IPS-NIHi7 (cell line): ENCODE results near the gene SH3BGRL3.
"Not testable (repeated sequence)": the region's sequence is repeated elsewhere in the genome, so short reads cannot be mapped to it uniquely, and the experiment has no call there.

Experiments used
- DNase-seq: peaks from one replicate; pipeline ENCODE4 v3.0.0; 2012; ENCODE audit warnings: mixed read lengths; ENCODE audit errors: extremely low spot score

SH3BGRL3 gene

DNA sequence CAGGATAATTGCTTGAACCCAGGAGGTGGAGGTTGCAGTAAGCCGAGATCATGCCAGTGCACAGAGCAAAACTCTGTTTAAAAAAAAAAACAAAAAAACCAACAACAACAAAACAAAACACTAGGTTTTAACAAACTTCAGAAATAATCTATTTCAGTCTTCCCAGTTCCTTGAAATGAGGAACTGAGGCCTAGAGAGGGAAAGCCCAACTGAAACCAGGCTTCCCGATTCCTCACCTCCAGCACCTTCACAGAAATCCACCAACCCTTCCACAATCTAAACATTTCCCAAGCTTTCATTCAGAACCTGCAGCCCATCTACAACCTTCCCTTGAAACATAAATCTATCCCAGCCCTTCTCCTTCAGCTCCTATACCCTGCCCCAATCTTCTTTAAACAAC lies 37.3 kb downstream of the SH3BGRL3 start:
- no peak for DNase-seq

DNA sequence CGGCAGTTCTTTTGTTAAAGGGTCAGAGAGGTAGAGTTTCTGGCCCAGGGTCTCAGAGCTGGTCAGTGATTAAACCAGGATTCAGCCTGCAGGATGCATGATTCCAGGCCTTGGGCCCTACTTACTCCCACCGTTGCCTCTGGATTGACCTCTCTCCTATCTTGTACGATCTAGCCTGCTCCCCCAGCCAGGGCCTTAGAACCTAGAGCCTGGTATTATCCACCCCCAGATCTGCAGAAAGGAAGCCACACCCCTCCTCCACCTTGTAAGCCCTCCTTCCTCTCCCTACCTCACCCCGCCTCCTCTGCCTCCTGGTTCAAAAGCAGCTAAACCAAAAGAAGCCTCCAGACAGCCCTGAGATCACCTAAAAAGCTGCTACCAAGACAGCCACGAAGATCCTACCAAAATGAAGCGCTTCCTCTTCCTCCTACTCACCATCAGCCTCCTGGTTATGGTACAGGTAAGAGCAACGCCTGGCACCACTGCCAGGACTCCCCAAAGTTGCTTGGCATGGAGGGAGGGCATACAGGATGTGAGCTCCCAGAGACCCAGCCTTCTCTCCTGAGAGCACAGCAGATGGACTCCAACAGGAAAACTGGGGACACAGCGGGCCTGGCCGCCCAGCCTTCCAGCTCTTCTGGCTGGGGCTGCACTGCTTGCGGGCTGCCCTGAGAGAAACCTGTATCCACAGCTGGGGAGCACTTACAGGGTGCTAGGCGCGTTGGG lies 37.9 kb downstream of the SH3BGRL3 start, which contains the start of gene CD52:
Gene CD52 (plus strand): TSS at position 347 of the 726 bp plus-strand sequence. CDS start 60 bp downstream, at position 407.
- peak; percentile 77 for DNase-seq

DNA sequence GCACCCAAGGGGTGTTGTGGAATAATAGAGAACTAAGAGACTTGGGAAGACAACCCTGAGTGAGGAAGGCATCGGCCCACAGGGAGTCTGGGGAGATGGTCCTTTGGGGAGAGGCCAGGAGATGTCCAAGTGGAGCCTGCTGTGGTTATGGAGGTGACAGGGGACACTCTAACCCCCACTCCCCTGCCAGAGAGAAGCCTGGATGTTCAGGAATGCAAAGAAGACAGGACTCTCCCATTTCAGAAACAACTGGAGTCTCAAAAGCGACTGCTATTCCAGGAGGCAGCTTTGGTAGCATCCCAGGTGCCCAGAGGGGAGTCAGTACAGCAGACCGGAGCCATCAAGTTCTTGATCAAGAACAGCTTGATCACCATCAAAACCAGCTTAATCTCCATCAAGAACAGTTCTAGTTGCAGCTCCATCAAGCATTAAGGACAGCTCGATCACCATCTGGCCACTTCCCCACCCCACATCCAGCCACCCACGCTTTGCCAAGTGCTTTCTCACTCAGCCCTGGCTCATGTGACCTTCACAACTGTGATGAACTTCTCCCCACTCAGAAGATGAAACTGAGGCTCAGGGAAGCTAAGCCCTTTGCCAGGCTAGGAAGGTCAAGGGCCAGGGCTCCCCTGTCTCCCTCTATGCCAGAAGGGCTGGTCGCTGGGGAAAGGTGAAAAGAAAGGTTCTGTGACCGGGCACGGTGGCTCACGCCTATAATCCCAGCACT lies 38.6 kb downstream of the SH3BGRL3 start:
- no peak for DNase-seq

DNA sequence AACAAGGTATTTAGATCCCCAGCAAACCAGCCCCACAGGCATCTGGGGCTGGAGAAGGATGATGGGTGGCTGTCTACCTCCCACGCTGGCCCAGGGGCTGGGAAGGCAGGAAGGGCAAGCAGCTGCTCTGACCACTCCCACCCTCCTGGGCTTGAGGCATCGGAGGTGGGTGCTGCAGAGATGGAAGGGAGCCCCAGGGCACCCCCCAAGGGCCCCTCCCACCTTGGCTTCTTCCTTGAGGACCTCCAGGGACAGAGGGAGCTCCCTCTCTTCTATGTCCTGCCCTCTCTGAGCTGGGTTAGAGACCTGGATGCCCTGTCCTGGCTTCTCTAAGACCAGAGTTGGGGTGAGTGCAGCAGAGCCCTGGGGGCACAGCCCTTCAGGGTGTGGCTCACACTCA lies 41.0 kb downstream of the SH3BGRL3 start:
- DNase-seq = no peak

DNA sequence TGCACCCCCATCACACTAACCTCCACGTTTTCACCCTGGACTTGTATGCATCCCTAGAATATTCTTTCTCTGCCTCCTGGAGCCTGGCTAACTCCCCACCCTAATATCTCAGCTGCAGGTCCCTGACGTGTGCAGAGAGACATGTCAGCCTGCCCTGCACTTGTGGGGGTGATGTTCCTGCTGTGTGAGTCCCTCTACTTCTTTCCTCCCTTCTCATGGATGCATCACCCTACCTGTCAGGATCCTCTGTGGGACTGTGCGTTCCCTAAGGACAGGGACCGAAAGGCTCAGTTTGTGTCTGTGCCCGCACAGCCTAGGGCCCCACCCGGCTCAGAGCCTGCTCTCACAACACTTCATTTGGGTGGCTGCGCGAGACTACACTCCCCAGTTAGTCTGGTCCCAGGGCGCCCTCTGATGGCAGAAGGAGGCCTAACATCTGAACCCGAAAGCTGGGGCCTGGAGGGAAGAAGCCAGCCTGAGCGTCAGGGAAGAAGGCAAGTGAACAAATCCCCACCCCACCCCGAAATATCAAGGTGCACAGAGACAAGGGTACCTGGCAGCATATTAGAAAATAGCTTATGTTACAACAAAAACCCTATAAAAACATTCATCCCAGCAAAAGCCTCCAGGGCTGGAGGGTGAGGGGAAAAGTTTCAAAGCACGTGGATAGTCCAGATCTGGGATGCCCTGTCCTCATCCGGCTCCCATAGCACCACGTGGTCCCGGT lies 41.6 kb downstream of the SH3BGRL3 start:
- peak; percentile 89 for DNase-seq

DNA sequence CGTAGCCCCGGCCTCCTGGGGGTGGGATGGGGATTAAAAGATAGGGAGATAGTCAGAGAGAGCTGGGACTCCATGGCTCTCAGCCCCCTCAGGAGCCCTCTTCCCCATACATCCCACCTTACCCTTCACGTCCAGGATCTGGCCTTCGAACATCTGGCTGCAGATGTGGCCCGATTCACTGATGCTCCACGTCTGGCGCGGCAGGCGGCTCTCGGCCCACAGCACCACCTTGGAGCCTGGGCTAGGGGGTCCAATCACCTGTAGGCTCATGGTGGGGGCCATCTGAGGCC lies 42.1 kb downstream of the SH3BGRL3 start:
- DNase-seq = no peak

DNA sequence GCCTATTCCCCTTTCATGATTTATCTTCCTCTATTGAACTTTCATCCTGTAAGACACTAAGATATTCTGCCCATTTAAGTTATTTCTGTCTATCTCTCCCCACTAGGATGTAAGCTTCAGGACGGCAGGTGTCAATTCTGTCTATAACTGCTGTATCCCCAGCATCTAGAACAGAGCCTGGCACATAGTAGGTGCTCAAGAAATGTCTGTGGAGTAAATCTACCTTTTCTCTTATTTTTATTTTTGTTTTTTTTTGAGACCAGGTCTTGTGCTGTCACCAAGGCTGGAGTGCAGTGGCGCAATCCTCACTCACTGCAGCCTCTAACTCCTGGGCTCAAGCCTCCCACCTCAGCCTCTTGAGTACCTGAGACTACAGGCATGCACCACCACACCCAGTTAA lies 43.5 kb downstream of the SH3BGRL3 start:
- no peak for DNase-seq

DNA sequence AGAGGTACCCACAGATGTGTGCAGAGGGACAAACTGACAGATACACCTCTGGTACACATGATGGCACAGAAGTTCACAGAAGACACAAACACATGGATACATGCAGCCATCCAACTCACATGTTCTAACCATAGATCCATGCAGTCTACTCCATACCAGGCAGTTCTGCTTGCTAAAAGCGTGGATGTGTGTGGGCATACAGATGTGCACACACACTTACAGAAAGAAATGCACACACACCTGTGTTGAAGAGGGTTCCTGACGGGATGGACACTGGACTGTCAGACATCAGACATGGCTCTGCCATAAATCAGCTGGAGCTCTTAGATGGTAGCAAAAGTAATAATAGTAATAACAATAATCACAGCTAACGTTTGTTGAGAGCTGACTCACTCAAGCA lies 44.7 kb downstream of the SH3BGRL3 start:
- no peak for DNase-seq

DNA sequence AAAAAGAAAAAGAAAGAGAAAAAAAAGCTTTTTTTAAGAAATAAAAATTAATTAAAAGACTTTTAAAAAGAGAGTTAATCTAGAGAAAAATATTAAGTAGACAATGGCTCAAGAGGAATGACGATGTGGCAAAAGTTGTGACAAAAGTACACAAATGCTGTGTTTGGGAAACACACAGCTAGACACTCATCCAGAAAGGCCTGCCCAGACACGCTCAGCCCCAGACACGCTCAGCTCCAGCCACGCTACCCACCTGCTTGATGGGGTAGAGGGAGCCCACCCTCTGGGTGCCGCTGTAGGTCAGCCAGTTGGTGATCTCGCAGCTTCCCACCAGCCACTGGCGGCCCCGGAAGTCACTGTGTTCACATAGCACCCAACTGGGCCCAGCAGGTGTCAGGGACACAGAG lies 48.1 kb downstream of the SH3BGRL3 start:
- DNase-seq = no peak

DNA sequence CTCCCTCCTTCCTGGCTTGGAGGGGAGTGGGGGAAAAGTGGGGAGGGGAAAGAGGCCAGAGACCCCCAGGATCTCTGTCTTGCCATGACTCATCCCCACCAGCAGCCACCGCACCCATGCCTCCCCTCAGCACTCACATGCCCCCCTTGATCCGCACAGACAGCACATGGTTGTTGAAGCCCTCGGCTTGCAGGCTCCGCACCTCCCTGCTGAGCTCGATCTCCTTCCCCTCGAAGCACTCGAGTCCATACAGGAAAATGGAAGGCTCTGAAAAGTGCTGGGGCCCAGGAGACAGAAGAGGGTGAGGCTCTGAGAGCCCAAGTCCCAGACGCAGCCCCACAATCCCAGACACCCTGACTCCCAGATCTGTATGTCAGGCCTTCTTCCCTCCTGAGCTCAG lies 48.7 kb downstream of the SH3BGRL3 start:
- no peak for DNase-seq

DNA sequence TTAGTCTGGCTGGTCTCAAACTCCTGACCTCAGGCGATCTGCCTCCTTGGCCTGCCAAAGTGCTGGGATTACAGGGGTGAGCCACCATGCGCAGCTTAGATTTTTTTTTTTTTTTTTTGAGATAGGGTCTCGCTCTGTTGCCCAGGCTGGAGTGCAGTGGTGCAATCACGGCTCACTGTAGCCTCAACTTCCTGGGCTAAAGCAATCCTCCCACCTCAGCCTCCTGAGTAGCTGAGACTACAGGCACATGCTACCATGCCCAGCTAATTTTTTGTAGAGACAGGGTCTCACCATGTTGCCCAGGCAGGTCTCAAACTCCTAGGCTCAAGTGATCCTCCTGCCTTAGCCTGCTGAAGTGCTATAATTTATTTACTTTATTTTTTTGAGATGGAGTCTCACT lies 49.5 kb downstream of the SH3BGRL3 start:
- DNase-seq = not testable (repeated sequence)

DNA sequence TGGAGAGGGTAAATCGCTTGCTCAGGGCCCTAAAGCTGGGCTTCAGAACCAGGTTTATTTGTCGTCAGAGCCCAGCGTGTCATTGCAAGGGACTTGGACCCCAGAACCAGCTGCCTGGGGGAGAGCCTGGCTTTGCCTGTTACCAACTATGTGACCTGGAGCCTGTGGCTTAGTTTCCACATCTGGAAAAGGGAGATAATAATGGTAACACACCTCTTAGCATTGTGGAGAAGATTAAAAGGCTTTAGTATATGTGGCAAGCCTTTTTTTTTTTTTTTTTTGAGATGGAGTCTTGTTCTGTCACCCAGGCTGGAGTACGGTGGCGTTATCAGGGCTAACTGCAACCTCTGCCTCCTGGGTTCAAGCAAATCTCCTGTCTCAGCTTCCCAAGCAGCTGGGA lies 50.4 kb downstream of the SH3BGRL3 start:
- no peak for DNase-seq
